Gastroesophageal sphincter (tissue), 4 donors: ENCODE results near the gene PDGFB. TPM values are rescaled to one million over a fixed set of nuclear protein-coding genes. Genes with fewer than 3 reads are reported as not detected.

ENCODE experiments used
- ATAC-seq: fragments of 150-250 bp; one replicate; pipeline ENCODE4 v1.9.1; 2016; ENCODE audit warnings: mild to moderate bottlenecking, moderate library complexity
- H3K27ac ChIP-seq, 4 donors: fragments of 200-600 bp; sonication (generic) in 3 of 4; 1 replicate in 3 of 4; 2 replicates in 1 of 4; pipeline ENCODE4 v1.5.1; 2016 to 2019
- H3K27me3 ChIP-seq: fragments of 200-600 bp; sonication (generic); one replicate; pipeline ENCODE4 v1.5.1; 2019
- H3K36me3 ChIP-seq, 2 donors: fragments of 200-600 bp; sonication (generic); one replicate each; pipeline ENCODE4 v1.5.1; 2019; ENCODE audit warnings: control low read depth in 1 of 2
- H3K4me1 ChIP-seq, 3 donors: fragments of 200-600 bp; sonication (generic); 1 replicate in 2 of 3; 2 replicates in 1 of 3; pipeline ENCODE4 v1.5.1; 2016 to 2019; ENCODE audit warnings: control low read depth in 2 of 3
- H3K4me3 ChIP-seq, 2 donors: fragments of 200-600 bp; sonication (generic); one replicate each; pipeline ENCODE4 v1.5.1; 2019; ENCODE audit warnings: mild to moderate bottlenecking in 1 of 2, moderate library complexity in 1 of 2
- H3K9me3 ChIP-seq, 3 donors: fragments of 200-600 bp; sonication (generic); one replicate each; pipeline ENCODE4 v1.5.1; 2017 to 2019; ENCODE audit warnings: control low read depth in 2 of 3
- CTCF ChIP-seq, 4 experiments: fragments of 200-600 bp in 2 of 4; fragments of 450-650 bp in 2 of 4; sonication (generic) in 1 of 4; IDR thresholded peaks; one replicate each; pipeline ENCODE4 v1.5.1; 2017 to 2019; ENCODE audit warnings: antibody characterized with exemption in 4 of 4, mild to moderate bottlenecking in 2 of 4, moderate library complexity in 2 of 4
- EP300 ChIP-seq: sonication (generic); formaldehyde crosslinking; IDR thresholded peaks from one replicate; pipeline ENCODE4 v1.6.1; 2017; ENCODE audit warnings: antibody characterized with exemption, mild to moderate bottlenecking
- POLR2A ChIP-seq, 2 donors: fragments of 450-650 bp; IDR thresholded peaks; one replicate each; pipeline ENCODE4 v1.6.1; 2017; ENCODE audit warnings: antibody characterized with exemption in 2 of 2, mild to moderate bottlenecking in 2 of 2, moderate library complexity in 1 of 2
- POLR2AphosphoS5 ChIP-seq: sonication (generic); formaldehyde crosslinking; IDR thresholded peaks from one replicate; pipeline ENCODE4 v1.6.1; 2017; ENCODE audit warnings: antibody characterized with exemption
- WGBS, 2 donors: methylation state at CpG; one replicate each; pipeline ENCODE4 v1.1.5; 2018; ENCODE audit warnings: low coverage in 1 of 2; 5-methylcytosine and 5-hydroxymethylcytosine counted together
- total RNA-seq, 4 donors: library from RNA; depleted of rRNA; stranded (reverse); fragments of >200 nt; gene quantifications; one replicate each; pipeline ENCODE4 v1.1.0, GENCODE V29; 2016

The PDGFB gene
- total RNA-seq: 10 to 100 TPM in 3 of 4 donors, 1 to 10 TPM in 1; 7.1 to 27.9 (median 15.1) TPM

GRCh38 chr22:39244496-39245129, at the start of gene PDGFB:
PDGFB (minus strand) TSS chr22:39244982; CDS start chr22:39243963, 1,019 bp downstream.
- peaks cover 0 to 50% (median 18%) of the 10 kb centered on the region in 3 donors for H3K4me1 ChIP-seq
- TF ChIP-seq POLR2AphosphoS5 (peak; percentile 76), EP300 (no peak), POLR2A (IDR thresholded peaks at IDR 0.05) (peak; percentile 68 to 79)
- H3K36me3 ChIP-seq: no peaks in the 10 kb centered on the region
- peak within 1 kb of the TSS; percentile 39 to 60 for H3K4me3 ChIP-seq
- H3K9me3 ChIP-seq: no peaks in the 10 kb centered on the region
- peak; percentile 23 for ATAC-seq
- 0% methylated on average over 3 of the region's 68 CpGs; no CpG with 5 or more reads in 1 of the 2 donors for WGBS, 2 donors
- H3K27me3 ChIP-seq: peaks cover 79% of the 10 kb centered on the region
- peak within 1 kb of the TSS in 3 of 4 donors; percentile 73 to 84 (median 74) for H3K27ac ChIP-seq

GRCh38 chr22:39293766-39294368, 49.1 kb upstream of the PDGFB start:
- Histone ChIP-seq H3K4me1 (peaks cover 0 to 56% (median 38%) of the 10 kb centered on the region in 3 donors), H3K9me3 (no peaks in the 10 kb centered on the region)

GRCh38 chr22:39292561-39293074, 47.8 kb upstream of the PDGFB start:
- Histone ChIP-seq H3K9me3 (no peaks in the 10 kb centered on the region), H3K27me3 (peaks cover 5% of the 10 kb centered on the region), H3K4me1 (peaks cover 0 to 44% (median 31%) of the 10 kb centered on the region in 3 donors), H3K36me3 (no peaks in the 10 kb centered on the region), H3K27ac (peak overlapping the region in 3 of 4 donors; percentile 69 to 80 (median 70)), H3K4me3 (no peak overlapping the region)
- peak; percentile 86 for ATAC-seq
- no peak for TF ChIP-seq EP300
- no peak for TF ChIP-seq CTCF (IDR thresholded peaks at IDR 0.05)
- peak in 1 of 2 donors; percentile 27 for TF ChIP-seq POLR2A (IDR thresholded peaks at IDR 0.05)
- no peak for TF ChIP-seq POLR2AphosphoS5
- 73% methylated on average over 2 of the region's 12 CpGs; no CpG with 5 or more reads in 1 of the 2 donors for WGBS, 2 donors

More at GRCh38 chr22:39293766-39294368, 49.1 kb upstream of the PDGFB start:
- H3K36me3 ChIP-seq: no peaks in the 10 kb centered on the region
- TF ChIP-seq EP300 (no peak), POLR2A (IDR thresholded peaks at IDR 0.05) (no peak), CTCF (IDR thresholded peaks at IDR 0.05) (no peak), POLR2AphosphoS5 (no peak)
- H3K27ac ChIP-seq: no peak overlapping the region
- 40 to 78% methylated on average over 2 to 6 of the region's 15 CpGs for WGBS, 2 donors
- no peak overlapping the region for H3K4me3 ChIP-seq
- no peak for ATAC-seq
- peaks cover 5% of the 10 kb centered on the region for H3K27me3 ChIP-seq

- ATAC-seq: no peak
- TF ChIP-seq POLR2A (IDR thresholded peaks at IDR 0.05) (no peak), EP300 (no peak), CTCF (IDR thresholded peaks at IDR 0.05) (no peak), POLR2AphosphoS5 (no peak)
- no CpG with 5 or more reads among the region's 19 CpGs for WGBS, 2 donors
- Histone ChIP-seq H3K36me3 (no peaks in the 10 kb centered on the region), H3K4me1 (peaks cover 0 to 38% (median 26%) of the 10 kb centered on the region in 3 donors), H3K27ac (peak overlapping the region in 3 of 4 donors; percentile 69 to 80 (median 70)), H3K4me3 (no peak overlapping the region), H3K9me3 (no peaks in the 10 kb centered on the region), H3K27me3 (peaks cover 5% of the 10 kb centered on the region)
These were observed 47.3 kb upstream of the PDGFB start for GRCh38 chr22:39292031-39292462.

GRCh38 chr22:39291523-39291922, 46.7 kb upstream of the PDGFB start:
- Histone ChIP-seq H3K36me3 (no peaks in the 10 kb centered on the region), H3K4me1 (peaks cover 0 to 33% (median 23%) of the 10 kb centered on the region in 3 donors), H3K27ac (peak overlapping the region in 3 of 4 donors; percentile 69 to 80 (median 70)), H3K4me3 (no peak overlapping the region), H3K27me3 (no peaks in the 10 kb centered on the region), H3K9me3 (no peaks in the 10 kb centered on the region)
- no peak for ATAC-seq
- 90% methylated on average over 3 of the region's 10 CpGs; no CpG with 5 or more reads in 1 of the 2 donors for WGBS, 2 donors
- TF ChIP-seq CTCF (IDR thresholded peaks at IDR 0.05) (no peak), POLR2A (IDR thresholded peaks at IDR 0.05) (no peak), POLR2AphosphoS5 (no peak)
